Activated CD8-positive, alpha-beta memory T cell treated with anti-CD3 and anti-CD28 coated beads for 4 hours (primary cell): ENCODE measurements around the gene AFP.
"Not testable (repeated sequence)": the region's sequence is repeated elsewhere in the genome, so short reads cannot be mapped to it uniquely, and the experiment has no call there.

Experiments used
- DNase-seq, 2 donors: peaks; one replicate each; pipeline ENCODE4 v3.0.0-alpha.2; 2020; ENCODE audit warnings: low read depth in 2 of 2

The AFP gene

DNA sequence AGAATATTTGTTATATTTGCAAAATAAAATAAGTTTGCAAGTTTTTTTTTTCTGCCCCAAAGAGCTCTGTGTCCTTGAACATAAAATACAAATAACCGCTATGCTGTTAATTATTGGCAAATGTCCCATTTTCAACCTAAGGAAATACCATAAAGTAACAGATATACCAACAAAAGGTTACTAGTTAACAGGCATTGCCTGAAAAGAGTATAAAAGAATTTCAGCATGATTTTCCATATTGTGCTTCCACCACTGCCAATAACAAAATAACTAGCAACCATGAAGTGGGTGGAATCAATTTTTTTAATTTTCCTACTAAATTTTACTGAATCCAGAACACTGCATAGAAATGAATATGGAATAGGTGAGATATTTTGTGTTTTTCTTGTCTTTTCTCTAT is at the start of gene AFP:
Gene AFP (plus strand): TSS at position 238 of the 400 bp plus-strand sequence. CDS start 42 bp downstream, at position 280.
- DNase-seq: no peak

GRCh38 chr4:73387552-73387951 is 48.5 kb upstream of the AFP start:
- DNase-seq: no peak

DNA sequence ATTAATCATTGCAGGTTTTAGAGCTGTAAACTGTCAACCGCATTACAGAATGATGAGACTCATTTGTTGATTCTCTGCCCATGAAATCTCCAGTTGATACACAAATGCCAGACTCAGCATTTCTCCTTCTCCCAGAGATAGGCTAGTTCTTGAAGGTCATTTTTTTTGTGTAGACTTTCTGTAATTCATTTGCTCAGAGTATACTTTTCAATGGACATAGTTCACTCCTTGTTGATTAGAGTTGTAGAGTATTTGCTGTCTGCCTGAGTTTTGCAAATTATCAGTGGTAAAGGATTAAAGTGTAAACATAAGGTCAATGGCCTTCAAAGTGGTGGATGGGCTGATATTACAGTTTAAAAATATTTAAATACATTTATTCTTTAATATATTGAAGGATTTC is 47.1 kb upstream of the AFP start:
- no peak for DNase-seq

DNA sequence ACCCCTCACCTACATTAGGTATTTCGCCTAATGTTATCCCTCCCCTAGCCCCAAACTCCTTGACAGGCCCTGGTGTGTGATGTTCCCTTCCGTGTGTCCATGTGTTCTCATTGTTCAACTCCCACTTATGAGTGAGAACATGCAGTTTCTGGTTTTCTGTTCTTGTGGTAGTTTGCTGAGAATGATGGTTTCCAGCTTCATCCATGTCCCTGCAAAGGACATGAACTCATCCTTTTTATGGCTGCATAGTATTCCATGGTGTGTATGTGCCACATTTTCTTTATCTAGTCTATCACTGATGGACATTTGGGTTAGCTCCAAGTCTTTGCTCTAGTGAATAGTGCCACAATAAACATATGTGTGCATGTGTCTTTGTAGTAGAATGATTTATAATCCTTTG is 46.4 kb upstream of the AFP start:
- not testable (repeated sequence) for DNase-seq

- no peak for DNase-seq
Measured at GRCh38 chr4:73391774-73392173, 44.2 kb upstream of the AFP start.

DNA sequence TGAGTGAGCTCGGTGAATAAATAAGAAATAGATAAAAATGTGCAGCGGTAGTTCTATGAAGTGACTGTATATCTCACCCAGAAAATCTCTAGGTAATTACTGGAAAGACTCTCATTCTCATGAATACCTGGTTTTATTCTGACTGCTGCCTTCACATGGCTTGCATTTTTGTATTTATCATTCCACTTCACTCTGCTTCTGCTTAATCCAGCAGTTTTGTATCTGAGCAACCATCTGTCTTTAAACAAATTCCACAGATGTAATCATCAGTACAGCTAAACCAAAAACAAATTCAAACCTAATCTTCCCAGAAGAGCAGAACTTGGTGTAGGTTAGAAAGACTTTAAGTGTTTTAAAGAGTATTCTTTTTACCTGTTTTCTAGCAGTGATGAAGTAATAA is 43.1 kb upstream of the AFP start:
- DNase-seq: no peak

GRCh38 chr4:73396304-73396703 is 39.7 kb upstream of the AFP start:
- no peak for DNase-seq

- no peak for DNase-seq
Measured at GRCh38 chr4:73396993-73397972, 38.7 kb upstream of the AFP start.

GRCh38 chr4:73401412-73401811 is 34.6 kb upstream of the AFP start:
- DNase-seq: no peak

DNA sequence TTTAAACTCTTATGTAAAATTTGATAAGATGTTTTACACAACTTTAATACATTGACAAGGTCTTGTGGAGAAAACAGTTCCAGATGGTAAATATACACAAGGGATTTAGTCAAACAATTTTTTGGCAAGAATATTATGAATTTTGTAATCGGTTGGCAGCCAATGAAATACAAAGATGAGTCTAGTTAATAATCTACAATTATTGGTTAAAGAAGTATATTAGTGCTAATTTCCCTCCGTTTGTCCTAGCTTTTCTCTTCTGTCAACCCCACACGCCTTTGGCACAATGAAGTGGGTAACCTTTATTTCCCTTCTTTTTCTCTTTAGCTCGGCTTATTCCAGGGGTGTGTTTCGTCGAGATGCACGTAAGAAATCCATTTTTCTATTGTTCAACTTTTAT is 32.0 kb upstream of the AFP start, which contains the start of gene ALB:
Gene ALB (plus strand): TSS at position 246 of the 400 bp plus-strand sequence. CDS start 41 bp downstream, at position 287.
- DNase-seq: no peak

- no peak for DNase-seq
Measured at GRCh38 chr4:73404457-73404856, 31.6 kb upstream of the AFP start.

DNA sequence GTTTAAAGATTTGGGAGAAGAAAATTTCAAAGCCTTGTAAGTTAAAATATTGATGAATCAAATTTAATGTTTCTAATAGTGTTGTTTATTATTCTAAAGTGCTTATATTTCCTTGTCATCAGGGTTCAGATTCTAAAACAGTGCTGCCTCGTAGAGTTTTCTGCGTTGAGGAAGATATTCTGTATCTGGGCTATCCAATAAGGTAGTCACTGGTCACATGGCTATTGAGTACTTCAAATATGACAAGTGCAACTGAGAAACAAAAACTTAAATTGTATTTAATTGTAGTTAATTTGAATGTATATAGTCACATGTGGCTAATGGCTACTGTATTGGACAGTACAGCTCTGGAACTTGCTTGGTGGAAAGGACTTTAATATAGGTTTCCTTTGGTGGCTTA is 30.9 kb upstream of the AFP start:
- DNase-seq: no peak

- DNase-seq: no peak
Measured at GRCh38 chr4:73406548-73406875, 29.5 kb upstream of the AFP start.

DNA sequence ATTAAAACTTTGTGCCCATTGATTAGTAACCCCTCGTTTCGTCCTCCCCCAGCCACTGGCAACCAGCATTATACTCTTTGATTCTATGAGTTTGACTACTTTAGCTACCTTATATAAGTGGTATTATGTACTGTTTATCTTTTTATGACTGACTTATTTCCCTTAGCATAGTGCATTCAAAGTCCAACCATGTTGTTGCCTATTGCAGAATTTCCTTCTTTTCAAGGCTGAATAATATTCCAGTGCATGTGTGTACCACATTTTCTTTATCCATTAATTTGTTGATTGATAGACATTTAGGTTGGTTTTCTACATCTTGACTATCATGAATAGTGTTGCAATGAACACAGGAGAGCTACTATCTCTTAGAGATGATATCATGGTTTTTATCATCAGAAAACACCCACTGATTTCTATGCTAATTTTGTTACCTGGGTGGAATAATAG is 28.8 kb upstream of the AFP start:
- DNase-seq: no peak

DNA sequence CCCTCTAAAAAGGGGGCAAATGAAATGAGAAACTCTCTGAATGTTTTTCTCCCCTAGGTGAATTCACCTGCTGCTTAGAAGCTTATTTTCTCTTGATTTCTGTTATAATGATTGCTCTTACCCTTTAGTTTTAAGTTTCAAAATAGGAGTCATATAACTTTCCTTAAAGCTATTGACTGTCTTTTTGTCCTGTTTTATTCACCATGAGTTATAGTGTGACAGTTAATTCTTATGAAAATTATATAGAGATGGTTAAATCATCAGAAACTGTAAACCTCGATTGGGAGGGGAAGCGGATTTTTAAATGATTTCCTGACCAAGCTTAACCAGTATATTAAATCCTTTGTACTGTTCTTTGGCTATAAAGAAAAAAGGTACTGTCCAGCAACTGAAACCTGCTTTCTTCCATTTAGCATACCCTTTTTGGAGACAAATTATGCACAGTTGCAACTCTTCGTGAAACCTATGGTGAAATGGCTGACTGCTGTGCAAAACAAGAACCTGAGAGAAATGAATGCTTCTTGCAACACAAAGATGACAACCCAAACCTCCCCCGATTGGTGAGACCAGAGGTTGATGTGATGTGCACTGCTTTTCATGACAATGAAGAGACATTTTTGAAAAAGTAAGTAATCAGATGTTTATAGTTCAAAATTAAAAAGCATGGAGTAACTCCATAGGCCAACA is 27.7 kb upstream of the AFP start:
- DNase-seq: no peak

DNA sequence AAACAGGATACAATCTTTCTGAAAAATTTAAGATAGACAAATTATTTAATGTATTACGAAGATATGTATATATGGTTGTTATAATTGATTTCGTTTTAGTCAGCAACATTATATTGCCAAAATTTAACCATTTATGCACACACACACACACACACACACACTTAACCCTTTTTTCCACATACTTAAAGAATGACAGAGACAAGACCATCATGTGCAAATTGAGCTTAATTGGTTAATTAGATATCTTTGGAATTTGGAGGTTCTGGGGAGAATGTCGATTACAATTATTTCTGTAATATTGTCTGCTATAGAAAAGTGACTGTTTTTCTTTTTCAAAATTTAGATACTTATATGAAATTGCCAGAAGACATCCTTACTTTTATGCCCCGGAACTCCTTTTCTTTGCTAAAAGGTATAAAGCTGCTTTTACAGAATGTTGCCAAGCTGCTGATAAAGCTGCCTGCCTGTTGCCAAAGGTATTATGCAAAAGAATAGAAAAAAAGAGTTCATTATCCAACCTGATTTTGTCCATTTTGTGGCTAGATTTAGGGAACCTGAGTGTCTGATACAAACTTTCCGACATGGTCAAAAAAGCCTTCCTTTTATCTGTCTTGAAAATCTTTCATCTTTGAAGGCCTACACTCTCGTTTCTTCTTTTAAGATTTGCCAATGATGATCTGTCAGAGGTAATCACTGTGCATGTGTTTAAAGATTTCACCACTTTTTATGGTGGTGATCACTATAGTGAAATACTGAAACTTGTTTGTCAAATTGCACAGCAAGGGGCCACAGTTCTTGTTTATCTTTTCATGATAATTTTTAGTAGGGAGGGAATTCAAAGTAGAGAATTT is 26.8 kb upstream of the AFP start:
- no peak for DNase-seq

- DNase-seq: no peak
Measured at GRCh38 chr4:73409978-73410548, 26.0 kb upstream of the AFP start.

DNA sequence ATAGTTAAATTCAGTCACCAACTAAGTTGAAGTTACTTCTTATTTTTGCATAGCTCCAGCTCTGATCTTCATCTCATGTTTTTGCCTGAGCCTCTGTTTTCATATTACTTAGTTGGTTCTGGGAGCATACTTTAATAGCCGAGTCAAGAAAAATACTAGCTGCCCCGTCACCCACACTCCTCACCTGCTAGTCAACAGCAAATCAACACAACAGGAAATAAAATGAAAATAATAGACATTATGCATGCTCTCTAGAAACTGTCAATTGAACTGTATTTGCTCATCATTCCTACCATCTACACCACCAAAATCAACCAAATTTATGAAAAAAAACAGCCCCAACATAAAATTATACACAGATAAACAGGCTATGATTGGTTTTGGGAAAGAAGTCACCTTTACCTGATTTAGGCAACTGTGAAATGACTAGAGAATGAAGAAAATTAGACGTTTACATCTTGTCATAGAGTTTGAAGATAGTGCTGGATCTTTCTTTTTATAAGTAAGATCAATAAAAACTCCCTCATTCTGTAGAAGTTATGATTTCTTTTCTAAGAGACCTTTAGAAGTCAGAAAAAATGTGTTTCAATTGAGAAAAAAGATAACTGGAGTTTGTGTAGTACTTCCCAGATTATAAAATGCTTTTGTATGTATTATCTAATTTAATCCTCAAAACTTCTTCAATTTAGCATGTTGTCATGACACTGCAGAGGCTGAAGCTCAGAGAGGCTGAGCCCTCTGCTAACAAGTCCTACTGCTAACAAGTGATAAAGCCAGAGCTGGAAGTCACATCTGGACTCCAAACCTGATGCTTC is 24.9 kb upstream of the AFP start:
- DNase-seq: no peak

- DNase-seq: no peak
Measured at GRCh38 chr4:73411731-73412414, 24.1 kb upstream of the AFP start.

- no peak for DNase-seq
Measured at GRCh38 chr4:73413294-73413755, 22.7 kb upstream of the AFP start.
